H54 (cell line): ENCODE results near the gene CARD11.

Source experiments
- DNase-seq: peaks from one replicate; pipeline ENCODE4 v3.0.0; 2011; ENCODE audit warnings: low spot score, mixed read lengths; ENCODE audit not compliant: insufficient read length
- FAIRE-seq: peaks from 3 replicates; lab custom pipeline; 2011; peaks lifted over from hg19 to GRCh38; lab: Jason Lieb, UNC
- POLR2A ChIP-seq: IDR thresholded peaks from 2 replicates; pipeline ENCODE4 v1.6.1; 2011; ENCODE audit warnings: low read depth, mild to moderate bottlenecking, low read length

The CARD11 gene

GRCh38 chr7:2938514-2939192, 105.0 kb downstream of the CARD11 start:
- DNase-seq, result no peak
- no peak for FAIRE-seq
- TF ChIP-seq POLR2A, result no peak

GRCh38 chr7:2937701-2938513, 105.8 kb downstream of the CARD11 start:
- no peak for FAIRE-seq
- no peak for TF ChIP-seq POLR2A
- DNase-seq, result no peak

- no peak for TF ChIP-seq POLR2A
- no peak for FAIRE-seq
- DNase-seq, result no peak
These were observed 106.6 kb downstream of the CARD11 start for GRCh38 chr7:2936891-2937580.

- FAIRE-seq (no peak), DNase-seq (no peak)
- no peak for TF ChIP-seq POLR2A
These were observed 107.4 kb downstream of the CARD11 start for GRCh38 chr7:2936301-2936700.

- no peak for DNase-seq
- FAIRE-seq, result no peak
- no peak for TF ChIP-seq POLR2A
These were observed 108.5 kb downstream of the CARD11 start for GRCh38 chr7:2934984-2935740.

GRCh38 chr7:2934211-2934731, 109.4 kb downstream of the CARD11 start:
- no peak for FAIRE-seq
- no peak for TF ChIP-seq POLR2A
- peak; percentile 97 for DNase-seq

- FAIRE-seq, result no peak
- DNase-seq, result no peak
- no peak for TF ChIP-seq POLR2A
These were observed 111.0 kb downstream of the CARD11 start for GRCh38 chr7:2932402-2933251.

- TF ChIP-seq POLR2A, result no peak
- FAIRE-seq (no peak), DNase-seq (no peak)
These were observed 112.6 kb downstream of the CARD11 start for GRCh38 chr7:2931034-2931415.

- FAIRE-seq (no peak), DNase-seq (no peak)
- no peak for TF ChIP-seq POLR2A
These were observed 113.2 kb downstream of the CARD11 start for GRCh38 chr7:2930310-2931033.

- TF ChIP-seq POLR2A, result no peak
- FAIRE-seq, result no peak
- DNase-seq, result no peak
These were observed 114.1 kb downstream of the CARD11 start for GRCh38 chr7:2929321-2930201.
